ENCODE data around the gene MYRIP. TPM values are rescaled to one million over a fixed set of nuclear protein-coding genes. Genes with fewer than 3 reads are reported as not detected.

The MYRIP gene
- total and polyA plus RNA-seq, 2 of the 4 experiments (the other 2 are of a cell fraction) = not detected

DNA sequence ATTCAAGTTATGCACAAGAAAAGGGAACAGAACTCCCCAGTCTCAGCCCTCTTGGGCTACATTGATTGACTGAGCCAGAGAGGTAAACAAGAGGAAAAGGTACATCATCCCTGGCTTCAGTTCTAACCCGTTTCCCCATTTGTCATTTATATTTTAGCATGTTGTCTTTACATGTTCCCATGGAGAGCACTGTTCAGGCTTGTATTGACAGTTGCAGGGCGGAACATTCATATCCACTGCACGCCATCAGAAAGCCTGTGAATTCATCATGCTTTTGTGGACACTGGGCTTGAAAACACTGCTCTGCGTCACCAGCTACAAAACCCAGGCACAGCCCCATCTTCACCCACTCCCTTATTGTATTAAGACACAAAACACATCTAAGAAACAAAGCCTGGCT lies 259.2 kb downstream of the MYRIP start:
- Histone ChIP-seq H2BK5ac (ENCODE audit: low read depth, low read length, poor library complexity, severe bottlenecking) (no peak overlapping the region), H3K9me1 (ENCODE audit: insufficient read depth, low read length) (no peaks in the 10 kb centered on the region), H3K4me2 (ENCODE audit: low read depth, low read length) (no peak overlapping the region), H2BK15ac (ENCODE audit: low read depth, low read length) (no peak overlapping the region), H3K9me3 (ENCODE audit: control insufficient read depth, insufficient read depth, low read length) (peaks cover 19% of the 10 kb centered on the region), H2BK20ac (ENCODE audit: low read depth, low read length) (no peak overlapping the region), H4K20me1 (ENCODE audit: insufficient read depth, low read length) (no peaks in the 10 kb centered on the region), H3K9ac (ENCODE audit: low read depth, low read length) (no peak overlapping the region), H4K8ac (ENCODE audit: low read depth in 2 of 2, low read length in 2 of 2) (no peak overlapping the region), H3K27ac (ENCODE audit: insufficient read depth, low read length) (no peak overlapping the region), H3K4me3 (ENCODE audit: insufficient read depth, low read depth, low read length) (no peak overlapping the region), H3K23ac (ENCODE audit: low read depth, low read length) (no peak overlapping the region), H2AFZ (replicated peaks; ENCODE audit: low read length, poor library complexity) (no peak overlapping the region), H3K27me3 (ENCODE audit: control insufficient read depth, insufficient read depth, low read length) (no peaks in the 10 kb centered on the region), H3K14ac (replicated peaks; ENCODE audit: low read depth, low read length) (no peak overlapping the region), H4K5ac (ENCODE audit: low read depth, low read length) (no peak overlapping the region), H2AK5ac (ENCODE audit: low read depth, low read length) (no peak overlapping the region), H4K91ac (ENCODE audit: insufficient read depth, low read depth, low read length) (no peak overlapping the region), H3K4ac (ENCODE audit: low read depth, low read length) (no peak overlapping the region), H3K56ac (ENCODE audit: extremely low read depth, insufficient read depth, low read length) (no peak overlapping the region), H3K18ac (ENCODE audit: low read depth, low read length) (no peak overlapping the region), H3K36me3 (ENCODE audit: control insufficient read depth, insufficient read depth, low read length) (no peaks in the 10 kb centered on the region), H2BK120ac (ENCODE audit: low read depth, low read length) (no peak overlapping the region), H3K4me1 (ENCODE audit: control insufficient read depth, insufficient read depth, low read length) (no peaks in the 10 kb centered on the region), H3K79me1 (ENCODE audit: low read depth in 1 of 2, low read length in 2 of 2) (no peaks in the 10 kb centered on the region), H2AK9ac (replicated peaks; ENCODE audit: low read depth, low read length, poor library complexity) (no peak overlapping the region)
- ChIA-PET CTCF (no interaction called here), POLR2A (ENCODE audit: unreplicated experiment) (no interaction called here)
- intact Hi-C loops (cut with micrococcal nuclease) = no loop called here
- in situ Hi-C loops (cut with MboI; ENCODE audit: low sequenced_read_pairs) = no loop called here
- WGBS, 2 experiments (ENCODE audit: extremely low coverage in 2 of 2, insufficient read length in 1 of 2) = no CpG with 5 or more reads among the region's 4 CpGs
- no TSS peak for BruUV-seq (replicated peaks)
- ATAC-seq (ENCODE audit: low read depth) = no peak
- dilution Hi-C loops (cut with HindIII; ENCODE audit: low sequenced_read_pairs, unreplicated experiment) = no loop called here
- no peak for TF ChIP-seq MAFK (IDR thresholded peaks at IDR 0.05; ENCODE audit: low read depth, low read length)
- TF ChIP-seq, protein P1, sequence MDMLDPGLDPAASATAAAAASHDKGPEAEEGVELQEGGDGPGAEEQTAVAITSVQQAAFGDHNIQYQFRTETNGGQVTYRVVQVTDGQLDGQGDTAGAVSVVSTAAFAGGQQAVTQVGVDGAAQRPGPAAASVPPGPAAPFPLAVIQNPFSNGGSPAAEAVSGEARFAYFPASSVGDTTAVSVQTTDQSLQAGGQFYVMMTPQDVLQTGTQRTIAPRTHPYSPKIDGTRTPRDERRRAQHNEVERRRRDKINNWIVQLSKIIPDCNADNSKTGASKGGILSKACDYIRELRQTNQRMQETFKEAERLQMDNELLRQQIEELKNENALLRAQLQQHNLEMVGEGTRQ (IDR thresholded peaks at IDR 0.05; ENCODE audit: low read depth, low read length) = no peak
- no peak for TF ChIP-seq CEBPB (IDR thresholded peaks at IDR 0.05; ENCODE audit: low read depth, low read length)
- no peak for TF ChIP-seq FOS (IDR thresholded peaks at IDR 0.05; ENCODE audit: low read depth, low read length)
- TF ChIP-seq RFX5 (IDR thresholded peaks at IDR 0.05; ENCODE audit: low read depth, low read length) = no peak
- TF ChIP-seq, protein P2, sequence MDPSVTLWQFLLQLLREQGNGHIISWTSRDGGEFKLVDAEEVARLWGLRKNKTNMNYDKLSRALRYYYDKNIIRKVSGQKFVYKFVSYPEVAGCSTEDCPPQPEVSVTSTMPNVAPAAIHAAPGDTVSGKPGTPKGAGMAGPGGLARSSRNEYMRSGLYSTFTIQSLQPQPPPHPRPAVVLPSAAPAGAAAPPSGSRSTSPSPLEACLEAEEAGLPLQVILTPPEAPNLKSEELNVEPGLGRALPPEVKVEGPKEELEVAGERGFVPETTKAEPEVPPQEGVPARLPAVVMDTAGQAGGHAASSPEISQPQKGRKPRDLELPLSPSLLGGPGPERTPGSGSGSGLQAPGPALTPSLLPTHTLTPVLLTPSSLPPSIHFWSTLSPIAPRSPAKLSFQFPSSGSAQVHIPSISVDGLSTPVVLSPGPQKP (IDR thresholded peaks at IDR 0.05; ENCODE audit: borderline replicate concordance, low read depth, low read length) = no peak
- TF ChIP-seq BHLHE40 (IDR thresholded peaks at IDR 0.05; ENCODE audit: low read depth, low read length) = no peak
- TF ChIP-seq CHD1 (IDR thresholded peaks at IDR 0.05; ENCODE audit: low read depth, low read length) = no peak
- no peak for DNase-seq
